IgD-negative memory B cell (primary cell): Measurements from ENCODE around the gene PCSK5. TPM values are rescaled to one million over a fixed set of nuclear protein-coding genes. Genes with fewer than 3 reads are reported as not detected.

Experiments used
- H3K27ac Mint-ChIP-seq, 3 donors: one replicate each; pipeline ENCODE4 v1.8.0; 2020 to 2022; ENCODE audit warnings: mild to moderate bottlenecking in 3 of 3, mixed read lengths in 3 of 3, moderate library complexity in 1 of 3
- H3K27me3 Mint-ChIP-seq: one replicate; pipeline ENCODE4 v1.8.0; 2021; ENCODE audit warnings: mixed read lengths
- H3K36me3 Mint-ChIP-seq: one replicate; pipeline ENCODE4 v1.8.0; 2020; ENCODE audit warnings: mild to moderate bottlenecking, mixed read lengths
- H3K4me1 Mint-ChIP-seq, 3 donors: one replicate each; pipeline ENCODE4 v1.8.0; 2020 to 2022; ENCODE audit warnings: mixed read lengths in 3 of 3, mild to moderate bottlenecking in 1 of 3
- H3K4me3 Mint-ChIP-seq, 4 donors: one replicate each; pipeline ENCODE4 v1.8.0; 2020 to 2022; ENCODE audit warnings: mild to moderate bottlenecking in 4 of 4, mixed read lengths in 4 of 4, moderate library complexity in 3 of 4
- H3K9me3 Mint-ChIP-seq, 3 donors: one replicate each; pipeline ENCODE4 v1.8.0; 2020 to 2021; ENCODE audit warnings: mixed read lengths in 3 of 3, mild to moderate bottlenecking in 1 of 3
- polyA plus RNA-seq: library from polyadenylated mRNA; unstranded; fragments of 300-500 nt; fragmentation: Illumina TruSeq; gene quantifications from one replicate; pipeline ENCODE4 v1.2.3, GENCODE V29; 2021

PCSK5 gene
- polyA plus RNA-seq, 1 donor from 2014 or later, result 0.18 TPM

DNA sequence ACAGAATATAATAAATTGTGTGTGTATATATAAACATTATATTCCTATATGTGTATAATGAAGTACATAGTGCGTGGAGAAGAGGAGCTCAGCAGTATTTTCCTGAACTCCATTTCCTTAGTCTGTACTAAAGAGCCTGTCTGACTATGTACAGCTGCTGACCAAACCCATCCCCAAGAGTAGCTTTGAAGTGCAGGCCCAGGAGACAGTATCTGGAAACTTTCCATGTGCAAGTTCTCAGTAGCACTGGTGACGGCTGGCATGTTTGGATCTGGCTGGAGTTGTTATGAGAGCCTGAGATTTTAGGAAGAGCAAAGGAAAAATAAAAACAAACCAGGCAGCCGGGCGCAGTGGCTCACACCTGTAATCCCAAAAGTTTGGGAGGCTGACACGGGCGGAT, 259.5 kb downstream of the PCSK5 start:
- no peaks in the 10 kb centered on the region for H3K36me3 Mint-ChIP-seq
- H3K4me3 Mint-ChIP-seq, result peak overlapping the region in 1 of 4 donors; percentile 20
- H3K27ac Mint-ChIP-seq, result no peak overlapping the region
- no peaks in the 10 kb centered on the region for H3K27me3 Mint-ChIP-seq
- H3K4me1 Mint-ChIP-seq, result peaks cover 0 to 12% (median 0%) of the 10 kb centered on the region in 3 donors
- H3K9me3 Mint-ChIP-seq, result no peaks in the 10 kb centered on the region

DNA sequence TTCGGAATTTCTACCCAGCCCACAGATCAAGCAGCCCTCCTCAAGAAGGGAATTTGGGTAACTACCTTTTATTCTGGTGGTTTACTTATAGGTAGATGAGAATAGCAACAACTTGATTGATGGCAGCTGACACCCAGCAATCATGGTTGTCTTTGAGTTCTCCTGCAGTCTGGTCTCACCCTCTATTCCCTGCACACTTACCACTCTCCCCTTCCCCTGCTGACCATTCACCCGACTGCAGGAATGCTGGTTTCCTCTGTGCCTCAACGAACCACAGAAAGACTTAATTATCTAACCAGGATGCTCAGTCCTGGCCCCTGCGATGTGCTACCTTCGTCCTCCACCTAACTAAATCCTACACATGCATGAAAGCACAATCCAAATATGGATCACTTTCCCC, 260.8 kb downstream of the PCSK5 start:
- H3K27ac Mint-ChIP-seq, result no peak overlapping the region
- H3K9me3 Mint-ChIP-seq, result no peaks in the 10 kb centered on the region
- no peaks in the 10 kb centered on the region for H3K36me3 Mint-ChIP-seq
- H3K4me3 Mint-ChIP-seq, result no peak overlapping the region
- H3K27me3 Mint-ChIP-seq, result no peaks in the 10 kb centered on the region
- peaks cover 0 to 12% (median 0%) of the 10 kb centered on the region in 3 donors for H3K4me1 Mint-ChIP-seq

- no peaks in the 10 kb centered on the region for H3K9me3 Mint-ChIP-seq
- H3K27me3 Mint-ChIP-seq, result no peaks in the 10 kb centered on the region
- no peak overlapping the region for H3K4me3 Mint-ChIP-seq
- H3K4me1 Mint-ChIP-seq, result peaks cover 0 to 12% (median 0%) of the 10 kb centered on the region in 3 donors
- H3K36me3 Mint-ChIP-seq, result no peaks in the 10 kb centered on the region
- no peak overlapping the region for H3K27ac Mint-ChIP-seq
Observed at GRCh38 chr9:76153339-76153738, 262.9 kb downstream of the PCSK5 start.

GRCh38 chr9:76153902-76154629, 263.6 kb downstream of the PCSK5 start:
- peaks cover 0 to 12% (median 0%) of the 10 kb centered on the region in 3 donors for H3K4me1 Mint-ChIP-seq
- H3K4me3 Mint-ChIP-seq, result no peak overlapping the region
- peaks cover 0 to 1% (median 0%) of the 10 kb centered on the region in 3 donors for H3K9me3 Mint-ChIP-seq
- H3K36me3 Mint-ChIP-seq, result no peaks in the 10 kb centered on the region
- H3K27ac Mint-ChIP-seq, result no peak overlapping the region
- H3K27me3 Mint-ChIP-seq, result peaks cover 2% of the 10 kb centered on the region

DNA sequence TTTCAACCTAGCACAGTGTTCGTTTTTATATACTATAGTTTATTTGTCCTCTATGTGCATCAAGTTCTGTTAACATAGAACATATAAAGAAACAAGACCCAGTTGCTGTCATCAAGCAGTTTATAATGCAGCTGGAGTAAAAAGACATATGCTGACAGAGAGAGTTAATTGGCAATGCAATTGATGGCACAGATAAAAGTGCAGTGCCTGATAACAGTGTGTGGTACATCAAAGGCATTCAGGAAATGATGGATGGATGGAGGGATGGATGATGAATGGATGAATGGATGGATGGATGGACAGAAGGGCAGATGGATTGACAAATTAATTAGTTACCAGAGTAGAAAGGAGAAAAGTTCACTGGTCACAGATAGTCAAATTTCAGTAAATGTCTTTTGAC, 264.9 kb downstream of the PCSK5 start:
- Mint-ChIP-seq H3K36me3 (no peaks in the 10 kb centered on the region), H3K4me1 (peaks cover 0 to 9% (median 0%) of the 10 kb centered on the region in 3 donors), H3K27me3 (peaks cover 2% of the 10 kb centered on the region), H3K9me3 (peaks cover 0 to 1% (median 0%) of the 10 kb centered on the region in 3 donors), H3K27ac (no peak overlapping the region), H3K4me3 (no peak overlapping the region)

DNA sequence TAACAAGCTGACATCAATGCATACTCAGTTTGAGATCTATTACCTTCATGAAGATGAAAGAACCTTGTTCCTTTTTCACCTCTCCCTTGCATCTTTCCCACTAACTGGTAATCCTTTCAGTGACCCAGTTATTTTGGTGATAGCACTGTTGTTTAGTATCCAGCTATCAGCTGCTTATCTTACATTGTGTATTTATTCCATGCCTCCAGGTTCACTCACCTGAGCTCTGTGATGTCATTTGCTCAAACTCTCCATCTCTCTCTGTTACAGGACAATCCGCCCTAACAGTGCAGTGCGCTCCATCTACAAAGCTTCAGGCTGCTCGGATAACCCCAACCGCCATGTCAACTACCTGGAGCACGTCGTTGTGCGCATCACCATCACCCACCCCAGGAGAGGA, 268.2 kb downstream of the PCSK5 start:
- no peak overlapping the region for H3K27ac Mint-ChIP-seq
- peaks cover 3% of the 10 kb centered on the region for H3K27me3 Mint-ChIP-seq
- no peak overlapping the region for H3K4me3 Mint-ChIP-seq

DNA sequence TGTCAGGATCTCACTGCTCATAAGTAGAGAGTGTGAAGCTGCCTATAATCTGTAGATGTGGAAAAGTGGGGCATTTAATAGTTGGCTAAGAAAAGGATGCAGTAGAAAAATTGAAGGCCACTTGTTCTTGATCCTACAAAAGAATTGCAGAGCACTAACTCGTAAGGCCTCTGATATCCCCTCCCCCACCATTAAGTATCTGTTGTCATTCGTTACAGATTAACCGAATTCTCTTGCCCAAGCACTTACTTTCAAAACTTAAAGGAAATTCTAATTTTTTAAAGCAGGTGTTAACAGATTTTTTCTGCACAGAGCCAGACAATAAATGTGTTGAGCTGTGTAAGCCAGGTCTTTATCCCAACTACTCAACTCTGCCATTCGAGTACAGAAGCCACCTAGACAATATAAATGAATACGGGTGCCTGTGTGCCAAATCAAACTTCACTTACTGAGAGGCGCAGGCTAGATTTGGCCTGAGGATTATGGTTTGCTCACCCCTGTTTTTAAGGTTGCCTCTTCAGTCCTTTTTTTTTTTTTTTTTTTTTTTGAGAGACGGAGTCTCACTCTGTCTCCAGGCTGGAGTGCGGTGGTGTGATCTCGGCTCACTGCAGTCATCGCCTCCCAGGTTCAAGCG, 268.9 kb downstream of the PCSK5 start:
- H3K36me3 Mint-ChIP-seq, result no peaks in the 10 kb centered on the region
- H3K4me3 Mint-ChIP-seq, result no peak overlapping the region
- H3K27ac Mint-ChIP-seq, result no peak overlapping the region
- H3K27me3 Mint-ChIP-seq, result peaks cover 3% of the 10 kb centered on the region
- H3K4me1 Mint-ChIP-seq, result no peaks in the 10 kb centered on the region
- H3K9me3 Mint-ChIP-seq, result peaks cover 0 to 1% (median 0%) of the 10 kb centered on the region in 3 donors

More for the DNA sequence above, 268.2 kb downstream of the PCSK5 start:
- no peaks in the 10 kb centered on the region for H3K4me1 Mint-ChIP-seq
- peaks cover 0 to 1% (median 0%) of the 10 kb centered on the region in 3 donors for H3K9me3 Mint-ChIP-seq
- no peaks in the 10 kb centered on the region for H3K36me3 Mint-ChIP-seq

DNA sequence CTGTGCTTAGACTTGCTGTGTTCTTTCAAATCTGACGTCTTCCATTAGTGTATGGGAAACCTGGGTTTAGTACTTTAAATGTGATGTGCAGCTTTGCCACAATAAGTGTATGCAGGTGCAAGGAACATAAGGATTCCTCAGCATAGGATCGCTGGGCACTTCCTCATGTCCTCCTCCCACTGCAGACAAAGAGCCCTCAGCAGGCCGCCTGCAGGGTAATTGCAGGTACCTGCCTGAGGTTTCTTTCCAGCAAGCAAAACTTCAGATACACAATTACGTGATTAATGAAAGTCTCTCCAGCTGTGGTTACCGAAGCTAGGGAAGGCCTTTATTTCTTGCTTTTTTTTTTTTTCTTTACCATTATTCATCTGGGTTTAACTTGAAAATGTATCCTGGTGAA, 270.6 kb downstream of the PCSK5 start:
- Mint-ChIP-seq H3K4me3 (no peak overlapping the region), H3K9me3 (peaks cover 0 to 1% (median 0%) of the 10 kb centered on the region in 3 donors), H3K27ac (no peak overlapping the region), H3K27me3 (peaks cover 3% of the 10 kb centered on the region), H3K4me1 (no peaks in the 10 kb centered on the region), H3K36me3 (no peaks in the 10 kb centered on the region)

- H3K36me3 Mint-ChIP-seq, result no peaks in the 10 kb centered on the region
- peaks cover 3% of the 10 kb centered on the region for H3K27me3 Mint-ChIP-seq
- H3K9me3 Mint-ChIP-seq, result peaks cover 0 to 1% (median 0%) of the 10 kb centered on the region in 3 donors
- peak overlapping the region in 1 of 4 donors; percentile 28 for H3K4me3 Mint-ChIP-seq
- H3K4me1 Mint-ChIP-seq, result no peaks in the 10 kb centered on the region
- no peak overlapping the region for H3K27ac Mint-ChIP-seq
Observed at GRCh38 chr9:76161541-76161940, 271.1 kb downstream of the PCSK5 start.

DNA sequence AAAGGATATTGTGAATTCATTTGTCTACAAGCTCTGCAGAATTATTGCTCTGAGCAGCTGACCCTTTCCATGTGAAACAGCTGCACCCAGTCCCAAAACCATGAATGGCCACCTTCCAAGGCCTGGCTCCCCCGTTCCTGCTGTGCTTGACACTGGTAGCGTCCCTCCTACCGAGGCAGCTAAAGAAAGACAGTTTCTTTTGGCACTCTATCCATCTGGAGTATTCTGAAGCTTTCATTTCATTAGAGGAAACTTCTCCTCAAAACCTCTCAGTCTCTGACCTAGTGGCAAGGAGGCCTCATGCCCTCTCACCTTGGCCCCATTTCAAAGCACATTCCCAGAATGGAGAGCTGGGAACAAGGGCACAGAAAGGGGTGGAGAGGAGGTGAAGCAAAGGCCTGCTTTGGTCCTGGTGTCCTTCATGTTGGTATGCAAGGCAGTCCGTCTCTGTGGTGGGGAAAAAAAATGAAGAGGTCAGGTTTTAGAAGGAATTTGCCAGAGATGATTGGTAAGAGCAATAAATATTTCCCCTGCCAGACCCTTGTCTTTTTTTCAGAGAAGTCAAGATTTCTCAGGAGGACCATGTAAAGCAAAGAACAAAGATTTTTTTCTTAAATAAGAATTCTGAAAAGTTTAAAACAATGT, 271.7 kb downstream of the PCSK5 start:
- H3K4me1 Mint-ChIP-seq, result no peaks in the 10 kb centered on the region
- H3K9me3 Mint-ChIP-seq, result peaks cover 0 to 1% (median 0%) of the 10 kb centered on the region in 3 donors
- H3K27me3 Mint-ChIP-seq, result peaks cover 3% of the 10 kb centered on the region
- H3K27ac Mint-ChIP-seq, result no peak overlapping the region
- no peak overlapping the region for H3K4me3 Mint-ChIP-seq
- no peaks in the 10 kb centered on the region for H3K36me3 Mint-ChIP-seq

DNA sequence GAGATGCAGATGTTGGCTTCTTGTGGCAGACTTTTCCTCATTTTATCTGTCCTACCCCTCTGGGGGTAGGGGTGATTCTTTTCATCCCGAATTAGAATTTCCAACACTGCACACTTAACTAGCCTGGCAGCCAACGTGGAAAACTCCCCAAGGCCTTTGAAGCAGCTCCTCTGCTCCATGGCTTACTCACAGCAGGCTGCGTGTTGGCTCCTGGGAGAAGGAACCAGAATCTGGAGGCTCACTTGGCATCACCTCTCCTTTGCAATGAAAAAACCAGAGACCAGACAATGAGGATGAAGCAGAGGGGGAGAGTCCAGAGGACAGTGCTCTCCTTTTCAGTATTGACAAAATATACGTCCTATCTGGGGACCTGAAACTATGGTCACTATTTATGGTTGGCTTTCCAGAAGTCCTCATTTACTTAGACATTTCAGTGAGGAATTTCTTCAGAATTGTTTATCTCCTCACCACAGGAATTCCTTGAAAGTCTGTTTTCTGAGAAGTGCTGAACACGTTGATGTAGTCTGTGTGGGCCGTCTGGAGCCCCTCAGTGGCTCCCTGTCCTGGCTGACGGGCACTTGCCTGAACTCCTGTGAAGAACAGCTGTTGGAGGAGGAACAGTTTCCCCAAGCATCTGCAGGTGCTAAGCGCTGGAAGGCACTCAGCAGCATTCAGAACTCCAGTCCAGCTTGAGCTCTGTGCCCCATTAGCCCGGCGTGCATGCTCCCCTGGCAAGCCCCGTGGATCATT, 272.5 kb downstream of the PCSK5 start:
- H3K27ac Mint-ChIP-seq, result peak overlapping the region in 1 of 3 donors; percentile 31
- peaks cover 3% of the 10 kb centered on the region for H3K27me3 Mint-ChIP-seq
- H3K36me3 Mint-ChIP-seq, result no peaks in the 10 kb centered on the region
- H3K4me1 Mint-ChIP-seq, result no peaks in the 10 kb centered on the region
- no peak overlapping the region for H3K4me3 Mint-ChIP-seq
- peaks cover 0 to 1% (median 0%) of the 10 kb centered on the region in 3 donors for H3K9me3 Mint-ChIP-seq

DNA sequence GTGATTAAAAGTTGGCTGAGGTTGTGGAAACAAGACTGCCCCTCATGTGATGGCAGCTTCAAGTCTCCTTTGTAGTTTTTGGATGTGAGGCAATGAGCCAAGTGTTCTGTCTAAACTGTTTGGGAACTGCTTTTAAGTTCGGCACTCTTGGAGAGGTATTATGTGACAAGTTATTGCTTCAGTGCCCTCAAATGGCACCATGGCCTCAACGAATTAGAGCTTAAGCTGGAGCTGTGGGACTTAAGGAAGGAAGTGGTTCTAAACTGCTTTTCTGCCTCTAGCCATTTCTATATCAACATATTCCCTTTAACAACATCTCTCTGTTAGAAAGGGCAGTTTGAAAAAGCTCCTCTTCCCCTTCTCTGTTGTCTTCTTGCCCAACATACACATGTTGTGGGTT, 276.1 kb downstream of the PCSK5 start:
- Mint-ChIP-seq H3K9me3 (no peaks in the 10 kb centered on the region), H3K27me3 (peaks cover 1% of the 10 kb centered on the region), H3K4me1 (no peaks in the 10 kb centered on the region), H3K4me3 (no peak overlapping the region), H3K27ac (no peak overlapping the region), H3K36me3 (no peaks in the 10 kb centered on the region)

GRCh38 chr9:76176171-76176570, 285.7 kb downstream of the PCSK5 start:
- H3K4me1 Mint-ChIP-seq, result no peaks in the 10 kb centered on the region
- no peak overlapping the region for H3K4me3 Mint-ChIP-seq
- no peak overlapping the region for H3K27ac Mint-ChIP-seq
- peaks cover 2% of the 10 kb centered on the region for H3K27me3 Mint-ChIP-seq
- H3K36me3 Mint-ChIP-seq, result peaks cover 1% of the 10 kb centered on the region
- peaks cover 0 to 2% (median 0%) of the 10 kb centered on the region in 3 donors for H3K9me3 Mint-ChIP-seq

GRCh38 chr9:76177931-76178330, 287.5 kb downstream of the PCSK5 start:
- Mint-ChIP-seq H3K4me3 (no peak overlapping the region), H3K36me3 (peaks cover 1% of the 10 kb centered on the region), H3K4me1 (no peaks in the 10 kb centered on the region), H3K27me3 (peaks cover 2% of the 10 kb centered on the region), H3K9me3 (peaks cover 0 to 2% (median 0%) of the 10 kb centered on the region in 3 donors), H3K27ac (no peak overlapping the region)

GRCh38 chr9:76180541-76180940, 290.1 kb downstream of the PCSK5 start:
- Mint-ChIP-seq H3K27ac (no peak overlapping the region), H3K4me1 (peaks cover 0 to 1% (median 0%) of the 10 kb centered on the region in 3 donors), H3K27me3 (peaks cover 3% of the 10 kb centered on the region), H3K9me3 (peaks cover 0 to 2% (median 0%) of the 10 kb centered on the region in 3 donors), H3K36me3 (peaks cover 1% of the 10 kb centered on the region), H3K4me3 (peak overlapping the region in 1 of 4 donors; percentile 66)
